ENCODE measurements around the gene HYKK.

DNA sequence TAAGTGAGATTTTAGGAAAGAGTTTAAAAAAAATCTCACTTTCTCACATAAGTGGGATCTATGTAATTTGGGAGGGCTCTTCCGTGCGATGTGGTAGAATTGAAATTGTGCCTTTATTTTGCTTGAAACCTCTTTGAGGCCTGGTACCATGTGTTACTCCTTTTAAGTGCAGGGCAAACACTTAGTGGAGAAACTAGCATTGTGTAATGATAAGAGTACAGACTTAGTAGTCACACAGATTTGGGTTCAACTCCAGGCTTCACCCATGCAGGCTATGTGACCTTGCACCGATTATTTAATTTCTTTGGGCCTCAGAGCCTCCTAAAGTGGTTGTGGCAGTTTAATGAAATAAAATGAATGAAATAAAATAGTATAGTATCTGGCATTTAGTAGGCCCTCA, 35.3 kb downstream of the HYKK start:
- TF ChIP-seq, protein P1, sequence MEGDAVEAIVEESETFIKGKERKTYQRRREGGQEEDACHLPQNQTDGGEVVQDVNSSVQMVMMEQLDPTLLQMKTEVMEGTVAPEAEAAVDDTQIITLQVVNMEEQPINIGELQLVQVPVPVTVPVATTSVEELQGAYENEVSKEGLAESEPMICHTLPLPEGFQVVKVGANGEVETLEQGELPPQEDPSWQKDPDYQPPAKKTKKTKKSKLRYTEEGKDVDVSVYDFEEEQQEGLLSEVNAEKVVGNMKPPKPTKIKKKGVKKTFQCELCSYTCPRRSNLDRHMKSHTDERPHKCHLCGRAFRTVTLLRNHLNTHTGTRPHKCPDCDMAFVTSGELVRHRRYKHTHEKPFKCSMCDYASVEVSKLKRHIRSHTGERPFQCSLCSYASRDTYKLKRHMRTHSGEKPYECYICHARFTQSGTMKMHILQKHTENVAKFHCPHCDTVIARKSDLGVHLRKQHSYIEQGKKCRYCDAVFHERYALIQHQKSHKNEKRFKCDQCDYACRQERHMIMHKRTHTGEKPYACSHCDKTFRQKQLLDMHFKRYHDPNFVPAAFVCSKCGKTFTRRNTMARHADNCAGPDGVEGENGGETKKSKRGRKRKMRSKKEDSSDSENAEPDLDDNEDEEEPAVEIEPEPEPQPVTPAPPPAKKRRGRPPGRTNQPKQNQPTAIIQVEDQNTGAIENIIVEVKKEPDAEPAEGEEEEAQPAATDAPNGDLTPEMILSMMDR (IDR thresholded peaks at IDR 0.05): no peak
- TF ChIP-seq EZH2 (IDR thresholded peaks at IDR 0.05; ENCODE audit: borderline replicate concordance, insufficient read depth, low read depth, low read length, poor library complexity, severe bottlenecking): no peak
